ENCODE results near the gene NRROS. TPM values are rescaled to one million over a fixed set of nuclear protein-coding genes. Genes with fewer than 3 reads are reported as not detected.
A peak's percentile ranks its signal among the peaks of the same experiment; 100 is the strongest.

The NRROS gene
- total and polyA plus RNA-seq, 8 donors = 0.37 to 3.6 (median 1.0) TPM

DNA sequence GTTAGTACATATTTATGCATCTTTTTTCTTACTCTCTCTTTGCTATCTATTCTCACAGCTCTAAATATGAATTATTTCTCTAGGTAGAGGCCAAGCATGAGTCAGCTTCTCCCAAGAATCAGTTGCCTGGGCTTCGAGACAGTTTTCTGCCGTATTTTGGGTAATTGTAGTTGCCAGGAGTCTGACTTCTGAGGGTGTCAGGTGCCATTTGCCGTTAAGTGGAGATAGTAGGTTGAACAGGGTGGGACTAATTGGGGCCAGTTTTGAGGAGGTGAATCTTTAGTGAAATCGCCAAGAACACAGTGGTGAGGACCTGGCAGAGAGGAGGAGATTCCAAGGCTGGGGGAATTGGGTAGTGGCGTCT, 7.8 kb upstream of the NRROS start:
- Histone ChIP-seq H3K36me3 (no peaks in the 10 kb centered on the region), H3K9me3 (no peaks in the 10 kb centered on the region), H3K4me1 (peaks cover 0 to 2% (median 0%) of the 10 kb centered on the region in 3 donors), H3K27ac (peak overlapping the region; percentile 54 to 83 (median 65)), H3K4me3 (peak overlapping the region in 3 of 4 donors; percentile 41 to 72 (median 59)), H3K27me3 (no peaks in the 10 kb centered on the region)
- intact Hi-C loops (cut with DNase I) = no loop called here
- WGBS, 2 donors = 30 to 36% methylated on average over 5 of the region's 5 CpGs
- no peak for ATAC-seq
- FAIRE-seq = no peak
- no peak for DNase-seq
- TF ChIP-seq, protein P1, sequence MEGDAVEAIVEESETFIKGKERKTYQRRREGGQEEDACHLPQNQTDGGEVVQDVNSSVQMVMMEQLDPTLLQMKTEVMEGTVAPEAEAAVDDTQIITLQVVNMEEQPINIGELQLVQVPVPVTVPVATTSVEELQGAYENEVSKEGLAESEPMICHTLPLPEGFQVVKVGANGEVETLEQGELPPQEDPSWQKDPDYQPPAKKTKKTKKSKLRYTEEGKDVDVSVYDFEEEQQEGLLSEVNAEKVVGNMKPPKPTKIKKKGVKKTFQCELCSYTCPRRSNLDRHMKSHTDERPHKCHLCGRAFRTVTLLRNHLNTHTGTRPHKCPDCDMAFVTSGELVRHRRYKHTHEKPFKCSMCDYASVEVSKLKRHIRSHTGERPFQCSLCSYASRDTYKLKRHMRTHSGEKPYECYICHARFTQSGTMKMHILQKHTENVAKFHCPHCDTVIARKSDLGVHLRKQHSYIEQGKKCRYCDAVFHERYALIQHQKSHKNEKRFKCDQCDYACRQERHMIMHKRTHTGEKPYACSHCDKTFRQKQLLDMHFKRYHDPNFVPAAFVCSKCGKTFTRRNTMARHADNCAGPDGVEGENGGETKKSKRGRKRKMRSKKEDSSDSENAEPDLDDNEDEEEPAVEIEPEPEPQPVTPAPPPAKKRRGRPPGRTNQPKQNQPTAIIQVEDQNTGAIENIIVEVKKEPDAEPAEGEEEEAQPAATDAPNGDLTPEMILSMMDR (IDR thresholded peaks at IDR 0.05) = no peak

DNA sequence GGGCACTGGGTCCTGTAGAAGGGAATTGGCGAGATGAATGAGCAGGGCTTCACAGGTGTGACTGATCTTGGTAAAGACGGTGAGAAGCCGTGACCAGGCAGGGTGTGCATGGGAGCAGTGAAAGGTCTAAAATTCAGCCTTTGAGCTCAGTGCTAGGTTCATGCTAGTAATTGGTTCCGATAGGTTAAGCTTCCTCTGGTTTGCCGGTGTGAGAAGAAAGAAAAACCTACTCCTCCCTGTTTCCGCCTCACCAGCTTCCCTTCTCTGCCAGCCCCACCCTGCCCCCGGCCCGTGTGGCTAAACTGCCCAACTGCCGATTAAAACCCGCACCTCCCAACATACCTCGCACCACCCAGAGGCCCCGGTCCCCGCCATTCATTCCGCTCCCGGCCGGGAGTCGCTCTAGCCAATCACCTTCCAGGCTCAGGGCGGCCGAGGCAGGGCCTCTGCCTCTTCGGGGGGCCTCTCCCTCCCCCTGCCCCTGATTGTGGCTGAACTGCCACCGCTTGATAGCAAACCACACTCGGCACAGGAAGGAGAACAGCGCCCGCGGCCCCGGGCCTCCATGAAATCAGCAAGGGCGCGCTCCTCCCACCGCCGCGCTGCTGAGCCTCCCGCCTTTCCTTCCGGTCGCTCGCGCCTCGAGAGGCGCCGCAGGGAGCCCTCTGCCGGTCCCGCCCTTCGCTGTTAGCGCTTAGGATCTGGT, 7.3 kb upstream of the NRROS start:
- FAIRE-seq (no peak), ATAC-seq (peak; percentile 94 to 98 (median 96)), DNase-seq (peak; percentile 64 to 92 (median 76))
- WGBS, 2 donors = 1% methylated on average over 42 to 43 of the region's 43 CpGs
- no peaks in the 10 kb centered on the region for H3K9me3 ChIP-seq
- peak overlapping the region; percentile 41 to 72 (median 54) for H3K4me3 ChIP-seq
- no peaks in the 10 kb centered on the region for H3K27me3 ChIP-seq
- TF ChIP-seq, protein P1 (IDR thresholded peaks at IDR 0.05) = peak in 1 of 4 donors; percentile 14
- H3K27ac ChIP-seq = peak overlapping the region; percentile 54 to 83 (median 65)
- H3K36me3 ChIP-seq = no peaks in the 10 kb centered on the region
- intact Hi-C loops (cut with DNase I) = no loop called here
- H3K4me1 ChIP-seq = peaks cover 0 to 2% (median 0%) of the 10 kb centered on the region in 3 donors

DNA sequence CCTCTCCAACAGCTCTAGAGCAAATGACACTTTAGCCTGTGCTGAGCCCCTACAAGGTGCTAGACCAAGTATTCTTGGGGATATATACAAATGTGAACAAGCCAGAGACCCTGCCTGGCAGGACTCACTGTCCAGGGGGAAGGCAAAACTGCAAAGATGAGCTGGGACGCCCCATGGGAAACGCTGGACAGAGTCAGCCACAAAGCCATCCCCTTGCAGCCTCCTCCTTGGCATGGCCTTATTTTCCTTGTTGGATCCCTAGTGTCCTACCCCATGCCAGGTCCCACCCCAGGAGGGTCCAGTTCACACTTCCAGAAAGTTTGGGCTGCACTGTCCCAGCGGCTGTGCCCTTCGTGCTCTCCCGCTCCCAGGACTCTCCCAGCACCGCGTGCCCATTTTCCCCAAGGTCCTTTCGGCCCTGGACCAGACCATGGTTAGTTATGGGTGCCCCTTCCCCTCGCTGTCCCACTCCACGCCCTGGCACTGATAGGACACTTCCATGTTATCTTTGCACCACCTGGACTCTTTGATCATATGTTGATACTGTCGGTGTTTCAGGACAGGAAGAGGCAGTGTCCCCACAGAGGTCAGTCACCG, 5.8 kb upstream of the NRROS start:
- Histone ChIP-seq H3K27ac (no peak overlapping the region), H3K4me1 (peaks cover 0 to 2% (median 0%) of the 10 kb centered on the region in 3 donors), H3K9me3 (no peaks in the 10 kb centered on the region), H3K4me3 (no peak overlapping the region), H3K27me3 (no peaks in the 10 kb centered on the region), H3K36me3 (no peaks in the 10 kb centered on the region)
- ATAC-seq (no peak), FAIRE-seq (no peak), DNase-seq (peak in 1 of 6 donors; percentile 44)
- intact Hi-C loops (cut with DNase I) = no loop called here
- TF ChIP-seq, protein P1 (IDR thresholded peaks at IDR 0.05) = no peak
- WGBS, 2 donors = 87 to 93% methylated on average over 12 of the region's 12 CpGs

DNA sequence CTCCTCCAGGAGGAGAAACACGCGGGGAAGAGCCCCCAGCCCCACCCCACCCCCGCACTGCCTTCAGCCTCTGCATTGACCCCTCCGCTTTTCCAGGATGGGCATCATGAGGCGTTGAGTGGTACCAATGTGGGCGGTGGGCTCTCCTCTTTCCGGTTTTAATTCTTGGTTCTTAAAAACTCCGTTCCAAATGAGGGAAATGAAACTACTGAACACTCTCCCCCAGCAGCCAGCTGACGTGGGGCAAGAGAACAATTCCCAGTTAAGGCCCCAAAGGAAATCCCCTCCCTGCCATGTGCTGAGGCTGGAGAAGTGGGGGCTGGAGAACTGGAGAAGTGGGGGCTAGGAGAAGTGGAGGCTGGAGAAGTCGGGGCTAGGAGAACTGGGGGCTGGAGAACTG, 5.3 kb upstream of the NRROS start:
- Histone ChIP-seq H3K4me1 (peaks cover 0 to 2% (median 0%) of the 10 kb centered on the region in 3 donors), H3K27me3 (no peaks in the 10 kb centered on the region), H3K4me3 (no peak overlapping the region), H3K36me3 (no peaks in the 10 kb centered on the region), H3K9me3 (no peaks in the 10 kb centered on the region), H3K27ac (no peak overlapping the region)
- FAIRE-seq (no peak), DNase-seq (peak in 1 of 6 donors; percentile 8), ATAC-seq (no peak)
- TF ChIP-seq, protein P1 (IDR thresholded peaks at IDR 0.05) = no peak
- 71 to 83% methylated on average over 10 of the region's 10 CpGs for WGBS, 2 donors
- intact Hi-C loops (cut with DNase I) = no loop called here

DNA sequence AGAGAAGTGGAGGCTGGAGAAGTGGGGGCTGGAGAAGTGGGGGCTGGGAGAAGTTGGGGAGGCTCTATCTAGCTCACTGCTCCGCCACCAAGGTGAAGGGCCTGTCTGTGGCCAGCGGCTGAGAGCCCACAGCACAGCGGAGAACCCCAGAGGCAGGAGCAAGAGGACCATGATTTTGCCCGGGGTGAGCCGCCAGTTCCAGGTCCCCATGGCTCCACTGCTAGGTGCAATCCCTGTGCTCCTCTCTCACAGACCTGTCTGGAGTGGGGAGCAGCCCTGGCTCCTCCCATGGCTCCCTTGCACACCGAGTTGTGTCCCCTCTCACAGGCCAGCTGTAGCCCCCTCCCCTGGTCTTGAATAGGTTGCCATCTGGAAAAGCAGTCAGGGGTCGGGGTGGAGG, 4.7 kb upstream of the NRROS start:
- no peak for FAIRE-seq
- no peaks in the 10 kb centered on the region for H3K36me3 ChIP-seq
- H3K9me3 ChIP-seq = no peaks in the 10 kb centered on the region
- no peak for ATAC-seq
- intact Hi-C loops (cut with DNase I) = no loop called here
- H3K27ac ChIP-seq = no peak overlapping the region
- DNase-seq = peak in 1 of 6 donors; percentile 36
- 74 to 77% methylated on average over 7 of the region's 7 CpGs for WGBS, 2 donors
- H3K4me3 ChIP-seq = no peak overlapping the region
- H3K27me3 ChIP-seq = no peaks in the 10 kb centered on the region
- TF ChIP-seq, protein P1 (IDR thresholded peaks at IDR 0.05) = no peak
- peaks cover 0 to 2% (median 0%) of the 10 kb centered on the region in 3 donors for H3K4me1 ChIP-seq
